Neural progenitor cell (in vitro differentiated cells): ENCODE data around the gene TUBA8. TPM values are rescaled to one million over a fixed set of nuclear protein-coding genes. Genes with fewer than 3 reads are reported as not detected.

ENCODE experiments used
- DNase-seq: peaks from one replicate; pipeline ENCODE4 v3.0.0-alpha.2; 2016; ENCODE audit warnings: low spot score
- H2AFZ ChIP-seq: fragments of 200-600 bp; sonication (generic); replicated peaks from 2 replicates; pipeline ENCODE4 v1.6.1; 2016; ENCODE audit warnings: antibody characterized with exemption
- H3F3A ChIP-seq: fragments of 200-600 bp; sonication (generic); 2 replicates; pipeline ENCODE4 v1.6.1; 2016; ENCODE audit warnings: antibody characterized with exemption, low read depth
- H3K27ac ChIP-seq: fragments of 200-600 bp; sonication (generic); 2 replicates; pipeline ENCODE4 v1.5.1; 2016; ENCODE audit warnings: mild to moderate bottlenecking
- H3K27me3 ChIP-seq: fragments of 200-600 bp; sonication (generic); 2 replicates; pipeline ENCODE4 v1.6.1; 2016; ENCODE audit warnings: mild to moderate bottlenecking, moderate library complexity
- H3K36me3 ChIP-seq: fragments of 200-600 bp; sonication (generic); 2 replicates; pipeline ENCODE4 v1.5.1; 2016
- H3K4me1 ChIP-seq: fragments of 200-600 bp; sonication (generic); 2 replicates; pipeline ENCODE4 v1.6.1; 2016; ENCODE audit warnings: mixed run types
- H3K4me2 ChIP-seq: fragments of 200-600 bp; sonication (generic); 2 replicates; pipeline ENCODE4 v1.6.1; 2016
- H3K4me3 ChIP-seq: fragments of 200-600 bp; sonication (generic); 2 replicates; pipeline ENCODE4 v1.5.1; 2016
- H3K79me2 ChIP-seq: fragments of 200-600 bp; sonication (generic); 2 replicates; pipeline ENCODE4 v1.6.1; 2016; ENCODE audit warnings: low read depth
- H3K9ac ChIP-seq: fragments of 200-600 bp; sonication (generic); 2 replicates; pipeline ENCODE4 v1.6.1; 2016
- H3K9me3 ChIP-seq: fragments of 200-600 bp; sonication (generic); 2 replicates; pipeline ENCODE4 v1.5.1; 2016; ENCODE audit warnings: low read depth
- H4K20me1 ChIP-seq: fragments of 200-600 bp; sonication (generic); 2 replicates; pipeline ENCODE4 v1.6.1; 2016; ENCODE audit warnings: low read depth
- H3K27ac Mint-ChIP-seq: 3 replicates; pipeline ENCODE4 v1.8.0; 2021; ENCODE audit warnings: mixed read lengths
- H3K27me3 Mint-ChIP-seq: 2 replicates; pipeline ENCODE4 v1.8.0; 2022; ENCODE audit warnings: low read depth, mild to moderate bottlenecking, inconsistent platforms, moderate library complexity, mixed read lengths; ENCODE audit not compliant: insufficient read depth
- H3K36me3 Mint-ChIP-seq: 3 replicates; pipeline ENCODE4 v1.8.0; 2021; ENCODE audit warnings: mixed read lengths
- H3K4me1 Mint-ChIP-seq: 3 replicates; pipeline ENCODE4 v1.8.0; 2021; ENCODE audit warnings: mixed read lengths
- H3K4me3 Mint-ChIP-seq: 3 replicates; pipeline ENCODE4 v1.8.0; 2021; ENCODE audit warnings: mild to moderate bottlenecking, moderate library complexity, mixed read lengths
- H3K9me3 Mint-ChIP-seq: 3 replicates; pipeline ENCODE4 v1.8.0; 2020; ENCODE audit warnings: mixed read lengths
- EZH2 ChIP-seq: fragments of 200-600 bp; sonication (generic); IDR thresholded peaks from 2 replicates; pipeline ENCODE4 v1.6.1; 2017; ENCODE audit warnings: antibody characterized with exemption, mild to moderate bottlenecking, moderate library complexity
- EZH2phosphoT487 ChIP-seq: fragments of 200-600 bp; sonication (generic); IDR thresholded peaks from 2 replicates; pipeline ENCODE4 v1.6.1; 2017; ENCODE audit warnings: antibody characterized with exemption
- total RNA-seq: library from RNA; depleted of rRNA; stranded (reverse); fragments of >200 nt; gene quantifications from 2 replicates; pipeline ENCODE4 v1.2.3, GENCODE V29; 2015; ENCODE audit warnings: low replicate concordance
- TF ChIP-seq, protein P1 (sequence below): fragments of 200-600 bp; sonication (generic); IDR thresholded peaks from 2 replicates; pipeline ENCODE4 v1.5.1; 2017; ENCODE audit warnings: antibody characterized with exemption, mild to moderate bottlenecking

The TUBA8 gene
- total RNA-seq, 1 donor from 2014 or later = 0.39 TPM

DNA sequence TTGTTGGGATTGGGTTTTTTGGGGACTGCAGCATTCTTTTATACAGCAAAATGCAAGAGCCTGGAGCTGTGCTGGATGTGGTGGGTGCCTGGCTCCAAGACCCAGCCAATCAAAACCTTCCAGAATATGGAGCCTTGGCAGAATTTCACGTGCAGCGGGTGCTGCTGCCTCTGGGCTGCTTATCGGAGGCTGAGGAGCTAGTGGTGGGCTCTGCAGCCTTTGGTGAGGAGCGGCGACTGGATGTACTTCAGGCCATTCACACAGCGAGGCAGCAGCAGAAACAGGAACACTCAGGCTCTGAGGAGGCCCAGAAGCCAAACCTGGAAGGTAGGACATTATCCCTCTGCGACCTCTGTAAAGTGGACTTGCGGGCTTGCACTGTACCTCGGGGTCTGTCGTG lies 27.2 kb upstream of the TUBA8 start:
- Histone ChIP-seq H2AFZ (no peak overlapping the region), H3K79me2 (peaks cover 29% of the 10 kb centered on the region), H3K9ac (no peak overlapping the region), H3K4me3 (no peak overlapping the region), H3K27me3 (no peaks in the 10 kb centered on the region), H3K9me3 (no peaks in the 10 kb centered on the region), H3K36me3 (no peaks in the 10 kb centered on the region), H3K4me2 (no peak overlapping the region), H3K4me1 (no peaks in the 10 kb centered on the region), H4K20me1 (peaks cover 3% of the 10 kb centered on the region), H3K27ac (no peak overlapping the region), H3F3A (no peaks in the 10 kb centered on the region)
- no peak for DNase-seq
- H3K27me3 Mint-ChIP-seq = no peaks in the 10 kb centered on the region
- H3K36me3 Mint-ChIP-seq = peaks cover 23% of the 10 kb centered on the region
- no peaks in the 10 kb centered on the region for H3K9me3 Mint-ChIP-seq
- TF ChIP-seq EZH2phosphoT487 = no peak
- TF ChIP-seq, protein P1, sequence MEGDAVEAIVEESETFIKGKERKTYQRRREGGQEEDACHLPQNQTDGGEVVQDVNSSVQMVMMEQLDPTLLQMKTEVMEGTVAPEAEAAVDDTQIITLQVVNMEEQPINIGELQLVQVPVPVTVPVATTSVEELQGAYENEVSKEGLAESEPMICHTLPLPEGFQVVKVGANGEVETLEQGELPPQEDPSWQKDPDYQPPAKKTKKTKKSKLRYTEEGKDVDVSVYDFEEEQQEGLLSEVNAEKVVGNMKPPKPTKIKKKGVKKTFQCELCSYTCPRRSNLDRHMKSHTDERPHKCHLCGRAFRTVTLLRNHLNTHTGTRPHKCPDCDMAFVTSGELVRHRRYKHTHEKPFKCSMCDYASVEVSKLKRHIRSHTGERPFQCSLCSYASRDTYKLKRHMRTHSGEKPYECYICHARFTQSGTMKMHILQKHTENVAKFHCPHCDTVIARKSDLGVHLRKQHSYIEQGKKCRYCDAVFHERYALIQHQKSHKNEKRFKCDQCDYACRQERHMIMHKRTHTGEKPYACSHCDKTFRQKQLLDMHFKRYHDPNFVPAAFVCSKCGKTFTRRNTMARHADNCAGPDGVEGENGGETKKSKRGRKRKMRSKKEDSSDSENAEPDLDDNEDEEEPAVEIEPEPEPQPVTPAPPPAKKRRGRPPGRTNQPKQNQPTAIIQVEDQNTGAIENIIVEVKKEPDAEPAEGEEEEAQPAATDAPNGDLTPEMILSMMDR = no peak
- TF ChIP-seq EZH2 = no peak
- H3K27ac Mint-ChIP-seq = no peak overlapping the region
- H3K4me1 Mint-ChIP-seq = peaks cover 8% of the 10 kb centered on the region
- H3K4me3 Mint-ChIP-seq = no peak overlapping the region

DNA sequence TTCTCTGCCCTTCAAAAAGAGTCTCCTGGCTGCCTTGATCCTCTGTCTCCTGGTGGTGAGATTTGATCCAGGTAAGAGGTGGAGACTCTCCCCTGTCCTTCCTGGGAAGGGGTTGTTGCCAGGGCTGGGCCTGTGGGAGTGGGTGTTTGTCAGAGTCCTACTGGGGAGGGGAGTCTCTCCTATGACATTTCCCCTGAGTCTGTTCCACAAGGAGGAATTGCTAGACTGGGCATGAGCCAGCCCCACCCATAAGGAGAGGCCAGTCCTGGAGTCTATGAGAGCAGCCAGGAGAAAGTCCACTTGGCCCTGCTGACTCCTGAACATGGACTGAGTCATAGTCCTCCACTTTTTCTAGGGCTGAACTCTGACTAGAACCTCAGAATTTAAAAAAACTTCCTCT lies 25.4 kb upstream of the TUBA8 start:
- Mint-ChIP-seq H3K9me3 (no peaks in the 10 kb centered on the region), H3K27ac (no peak overlapping the region), H3K4me3 (no peak overlapping the region), H3K36me3 (peaks cover 19% of the 10 kb centered on the region), H3K27me3 (no peaks in the 10 kb centered on the region), H3K4me1 (no peaks in the 10 kb centered on the region)
- DNase-seq = no peak
- peaks cover 15% of the 10 kb centered on the region for H3K79me2 ChIP-seq
- no peak overlapping the region for H3K4me2 ChIP-seq
- H2AFZ ChIP-seq = no peak overlapping the region
- no peaks in the 10 kb centered on the region for H3F3A ChIP-seq
- H4K20me1 ChIP-seq = peaks cover 3% of the 10 kb centered on the region
- no peak overlapping the region for H3K27ac ChIP-seq
- H3K27me3 ChIP-seq = no peaks in the 10 kb centered on the region
- H3K36me3 ChIP-seq = no peaks in the 10 kb centered on the region
- H3K9ac ChIP-seq = no peak overlapping the region
- H3K4me3 ChIP-seq = no peak overlapping the region
- no peaks in the 10 kb centered on the region for H3K9me3 ChIP-seq
- TF ChIP-seq, protein P1 = no peak
- TF ChIP-seq EZH2 = no peak
- TF ChIP-seq EZH2phosphoT487 = no peak
- H3K4me1 ChIP-seq = no peaks in the 10 kb centered on the region

DNA sequence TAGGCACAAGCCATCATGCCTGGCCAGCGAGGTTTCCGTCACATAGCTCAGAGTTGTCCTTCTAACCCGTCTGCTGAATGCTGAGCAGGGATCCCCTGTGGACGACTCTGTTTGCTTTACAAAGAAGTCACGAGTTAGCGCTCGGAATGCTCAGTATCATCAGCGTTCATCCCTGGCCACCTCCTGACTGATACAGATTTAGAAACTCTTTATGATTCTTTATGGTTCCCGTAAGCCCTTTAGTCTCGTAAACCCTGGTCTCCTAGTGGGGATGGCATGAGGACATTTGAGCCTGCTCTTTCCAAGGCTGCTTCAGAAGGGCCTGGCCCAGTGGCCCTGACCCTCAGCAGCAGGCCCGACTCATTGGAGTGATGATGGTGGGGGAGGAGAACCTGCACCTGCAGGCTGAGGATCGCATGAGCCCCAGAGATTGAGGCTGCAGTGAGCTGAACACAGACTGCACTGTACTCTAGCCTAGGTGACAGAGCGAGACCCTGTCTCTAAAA lies 23.2 kb upstream of the TUBA8 start:
- H3K27ac ChIP-seq = no peak overlapping the region
- Mint-ChIP-seq H3K27ac (no peak overlapping the region), H3K9me3 (no peaks in the 10 kb centered on the region), H3K36me3 (peaks cover 12% of the 10 kb centered on the region), H3K27me3 (peaks cover 2% of the 10 kb centered on the region), H3K4me1 (no peaks in the 10 kb centered on the region), H3K4me3 (no peak overlapping the region)
- H3K4me1 ChIP-seq = no peaks in the 10 kb centered on the region
- H3K36me3 ChIP-seq = no peaks in the 10 kb centered on the region
- H3F3A ChIP-seq = no peaks in the 10 kb centered on the region
- no peak for DNase-seq
- no peaks in the 10 kb centered on the region for H3K27me3 ChIP-seq
- H3K4me3 ChIP-seq = no peak overlapping the region
- no peak overlapping the region for H2AFZ ChIP-seq
- H4K20me1 ChIP-seq = no peaks in the 10 kb centered on the region
- no peak for TF ChIP-seq EZH2phosphoT487
- no peak for TF ChIP-seq EZH2
- TF ChIP-seq, protein P1 = no peak
- H3K79me2 ChIP-seq = peaks cover 2% of the 10 kb centered on the region
- no peak overlapping the region for H3K9ac ChIP-seq
- H3K9me3 ChIP-seq = no peaks in the 10 kb centered on the region
- no peak overlapping the region for H3K4me2 ChIP-seq
